Activated CD8-positive, alpha-beta memory T cell treated with anti-CD3 and anti-CD28 coated beads, Interleukin-2, amount 50 U/mL, for 1 hour (primary cell): Measurements from ENCODE around the gene PABPC1L.

Source experiments
- DNase-seq: peaks from one replicate; pipeline ENCODE4 v3.0.0-alpha.2; 2020; ENCODE audit errors: extremely low read depth

The PABPC1L gene

GRCh38 chr20:44900231-44900854 is 9.5 kb upstream of the PABPC1L start:
- DNase-seq: no peak

GRCh38 chr20:44901974-44902373 is 7.9 kb upstream of the PABPC1L start:
- no peak for DNase-seq

DNA sequence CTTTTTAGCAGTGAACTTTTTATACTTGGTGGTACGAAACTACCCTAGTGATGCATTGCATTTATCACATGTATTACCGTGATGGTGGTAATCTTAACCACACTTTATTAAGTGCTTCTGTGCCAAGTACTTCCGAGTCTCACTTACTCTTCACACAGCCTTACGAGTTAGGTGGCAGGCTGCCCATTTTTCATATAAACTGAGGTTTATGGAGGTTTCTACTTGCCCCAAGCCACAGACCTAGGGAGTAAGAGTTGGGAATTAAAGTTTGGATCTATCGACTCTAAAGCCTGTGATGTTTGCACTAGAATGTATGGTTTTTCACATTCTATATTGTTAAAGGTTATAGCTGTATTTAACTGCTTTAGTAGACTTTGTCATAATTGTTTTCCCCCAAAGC is 5.5 kb upstream of the PABPC1L start:
- no peak for DNase-seq

DNA sequence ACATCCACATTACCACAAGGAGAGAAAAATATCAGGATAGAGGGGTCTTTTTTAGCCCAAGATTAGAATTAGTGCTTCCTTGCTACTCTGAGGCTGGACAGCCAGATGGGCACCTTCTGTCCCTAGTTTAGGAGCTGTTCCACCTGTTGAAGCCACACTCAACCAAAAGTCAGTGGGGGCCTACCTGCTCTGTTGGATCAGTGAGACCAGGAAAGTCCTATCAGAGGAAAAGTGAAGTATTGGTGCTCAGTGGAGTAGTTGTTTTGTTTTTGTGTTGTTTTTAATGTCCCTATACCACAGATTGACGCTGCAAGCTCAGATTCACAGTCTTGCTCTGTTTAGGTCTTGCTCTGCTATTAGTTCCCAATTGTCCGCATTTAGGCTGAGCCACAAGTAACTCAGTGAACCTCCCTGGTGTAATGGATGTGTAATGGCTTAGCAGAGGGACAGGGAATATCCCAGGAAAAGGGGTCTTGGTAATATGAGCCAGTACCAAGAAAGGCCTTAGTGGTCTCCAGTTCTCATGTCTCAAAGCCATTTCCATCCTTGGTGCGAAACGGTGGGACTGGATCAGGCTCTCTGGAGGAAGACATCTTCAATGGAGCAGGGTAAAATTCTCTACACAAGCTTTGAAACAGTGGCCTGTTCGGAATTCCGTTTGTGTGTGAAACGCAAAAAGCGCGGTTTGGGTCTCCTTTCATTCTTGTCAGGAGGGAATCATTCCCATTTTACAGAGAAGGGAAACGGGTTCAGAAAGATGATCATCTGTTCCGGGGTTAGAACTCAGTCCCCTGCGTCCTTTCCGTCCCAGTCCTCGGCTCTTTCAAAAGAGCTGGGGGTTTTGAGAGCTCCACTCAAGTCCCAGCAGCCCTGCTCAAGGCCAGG is 631 bp upstream of the PABPC1L start:
- no peak for DNase-seq

GRCh38 chr20:44910690-44911262 is 916 bp downstream of the PABPC1L start:
- no peak for DNase-seq

DNA sequence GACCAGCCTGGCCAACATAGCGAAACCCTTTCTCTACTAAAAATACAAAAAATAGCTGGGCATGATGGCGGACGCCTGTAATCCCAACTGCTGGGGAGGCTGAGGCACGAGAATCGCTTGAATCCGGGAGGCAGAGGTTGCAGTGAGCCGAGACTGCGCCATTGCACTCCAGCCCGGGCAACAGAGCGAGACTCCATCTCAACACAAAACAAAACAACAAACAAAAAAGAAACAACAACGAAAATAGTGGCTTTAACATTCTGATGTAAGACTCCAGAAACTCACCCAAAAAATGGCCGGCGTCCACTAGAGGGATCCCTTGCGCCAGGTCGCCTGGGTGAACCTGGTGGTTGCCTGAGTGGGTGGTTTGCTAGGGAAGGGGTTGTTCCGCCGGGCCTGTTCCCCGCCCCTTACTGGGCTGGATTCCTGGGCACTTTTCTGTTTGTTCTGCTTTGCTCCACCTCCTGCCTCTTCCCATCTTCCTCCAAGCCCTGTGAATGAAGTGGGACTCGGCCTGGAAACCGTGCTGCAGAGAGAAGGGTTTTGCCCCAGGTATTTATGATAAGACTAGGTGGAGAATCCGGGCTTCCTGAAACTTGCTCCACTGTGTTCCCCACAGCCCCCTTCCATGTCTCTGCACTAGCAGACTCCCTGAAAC is 1.5 kb downstream of the PABPC1L start:
- DNase-seq: no peak

GRCh38 chr20:44912189-44912588 is 2.3 kb downstream of the PABPC1L start:
- DNase-seq: no peak

GRCh38 chr20:44914924-44915323 is 5.1 kb downstream of the PABPC1L start:
- no peak for DNase-seq

GRCh38 chr20:44916586-44916985 is 6.7 kb downstream of the PABPC1L start:
- no peak for DNase-seq

DNA sequence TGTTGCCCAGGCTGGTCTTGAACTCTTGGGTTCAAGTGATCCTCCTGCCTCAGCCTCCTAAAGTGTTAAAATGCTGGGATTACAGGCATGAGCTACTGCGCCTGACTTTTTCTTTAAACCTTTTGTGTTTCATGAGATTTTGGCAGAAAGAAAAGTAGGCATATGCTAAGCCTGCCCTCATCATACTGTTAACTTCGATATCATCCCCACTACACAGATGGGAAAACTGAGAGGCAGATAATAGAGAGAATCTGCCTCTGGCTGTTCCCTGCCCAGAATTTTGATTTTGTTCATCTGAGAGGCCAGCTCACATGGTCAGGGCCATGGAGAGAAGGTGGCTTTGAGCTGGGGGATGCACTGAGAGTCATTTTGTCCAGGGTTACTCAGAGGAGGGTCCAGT is 7.5 kb downstream of the PABPC1L start:
- no peak for DNase-seq

- DNase-seq: no peak
Observed at GRCh38 chr20:44918342-44918741, 8.5 kb downstream of the PABPC1L start.

DNA sequence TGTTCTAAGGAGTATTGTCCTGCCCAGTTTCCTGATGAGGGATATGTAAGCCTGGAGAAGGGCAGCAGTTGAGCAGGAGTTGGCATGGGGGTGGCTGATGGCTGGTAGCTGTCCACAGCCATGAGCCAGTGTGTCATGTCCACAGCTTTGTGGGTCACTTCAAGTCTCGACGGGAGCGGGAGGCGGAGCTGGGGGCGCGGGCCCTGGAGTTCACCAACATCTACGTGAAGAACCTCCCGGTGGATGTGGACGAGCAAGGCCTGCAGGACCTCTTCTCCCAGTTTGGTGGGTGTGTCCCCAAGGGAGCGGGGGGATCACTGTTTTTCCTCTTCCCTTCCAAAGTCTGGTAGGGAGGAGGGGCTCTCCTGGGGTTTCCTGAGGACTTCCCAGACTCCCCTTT is 8.9 kb downstream of the PABPC1L start:
- DNase-seq: no peak

DNA sequence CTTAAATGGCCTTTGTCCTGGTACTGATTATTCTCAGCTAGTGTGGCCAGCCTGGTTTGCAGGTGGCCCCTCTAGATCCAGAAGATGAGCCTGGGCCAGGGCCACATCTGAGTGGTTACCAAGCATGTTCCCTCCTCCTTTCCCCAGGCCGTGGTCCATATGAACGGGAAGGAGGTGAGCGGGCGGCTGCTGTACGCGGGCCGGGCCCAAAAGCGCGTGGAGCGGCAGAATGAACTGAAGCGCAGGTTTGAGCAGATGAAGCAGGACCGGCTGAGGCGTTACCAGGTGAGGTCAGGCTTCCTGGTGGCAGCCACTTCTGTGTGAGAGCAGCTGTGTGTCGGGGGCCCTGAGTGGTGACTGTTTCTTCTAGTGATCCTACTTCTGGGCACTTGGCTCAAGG is 11.6 kb downstream of the PABPC1L start:
- no peak for DNase-seq

GRCh38 chr20:44924541-44924940 is 14.7 kb downstream of the PABPC1L start:
- no peak for DNase-seq

DNA sequence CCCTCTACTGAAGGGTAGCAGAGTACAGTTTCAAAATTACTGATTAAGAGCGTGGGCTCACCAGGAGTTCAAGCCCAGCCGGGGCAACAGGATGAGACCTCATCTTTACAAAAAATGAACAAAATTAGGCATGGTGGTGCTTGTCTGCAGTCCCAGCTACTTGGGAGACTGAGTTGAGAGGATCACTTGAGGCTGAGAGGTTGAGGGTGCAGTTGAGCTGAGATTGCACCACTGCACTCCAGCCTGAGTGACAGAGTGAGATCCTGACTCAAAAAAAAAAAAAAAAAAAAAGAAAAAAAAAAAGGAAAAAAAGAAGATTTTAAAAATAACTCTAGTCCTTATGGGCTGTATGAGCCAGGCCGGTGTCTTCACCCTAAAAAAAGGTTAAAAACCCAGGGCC is 18.7 kb downstream of the PABPC1L start:
- DNase-seq: no peak

DNA sequence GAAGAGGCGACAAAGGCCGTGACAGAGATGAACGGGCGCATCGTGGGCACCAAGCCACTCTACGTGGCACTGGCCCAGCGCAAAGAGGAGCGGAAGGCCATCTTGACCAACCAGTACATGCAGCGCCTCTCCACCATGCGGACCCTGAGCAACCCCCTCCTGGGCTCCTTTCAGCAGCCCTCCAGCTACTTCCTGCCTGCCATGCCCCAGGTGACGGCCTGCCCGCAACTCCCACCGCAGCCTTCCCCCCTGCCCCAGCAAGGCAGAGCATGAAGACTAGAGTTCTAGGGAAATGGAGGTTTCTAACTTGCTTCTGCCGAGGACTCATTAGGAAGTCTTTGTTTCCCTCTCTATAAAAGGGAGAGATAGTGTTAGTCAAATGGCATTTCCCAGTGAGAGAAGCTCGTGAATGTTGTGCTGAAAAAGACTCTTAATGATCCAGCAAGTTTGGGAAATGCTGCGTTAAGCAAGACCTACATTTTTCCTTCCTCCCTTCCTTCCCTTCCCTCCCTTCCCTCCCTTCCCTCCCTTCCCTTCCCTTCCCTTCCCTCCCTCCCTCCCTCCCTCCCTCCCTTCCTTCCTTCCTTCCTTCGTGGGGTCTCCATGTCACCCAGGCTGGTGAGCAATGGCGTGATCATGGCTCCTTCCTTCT is 20.8 kb downstream of the PABPC1L start:
- DNase-seq: no peak

- DNase-seq: no peak
Observed at GRCh38 chr20:44931911-44932310, 22.1 kb downstream of the PABPC1L start.

DNA sequence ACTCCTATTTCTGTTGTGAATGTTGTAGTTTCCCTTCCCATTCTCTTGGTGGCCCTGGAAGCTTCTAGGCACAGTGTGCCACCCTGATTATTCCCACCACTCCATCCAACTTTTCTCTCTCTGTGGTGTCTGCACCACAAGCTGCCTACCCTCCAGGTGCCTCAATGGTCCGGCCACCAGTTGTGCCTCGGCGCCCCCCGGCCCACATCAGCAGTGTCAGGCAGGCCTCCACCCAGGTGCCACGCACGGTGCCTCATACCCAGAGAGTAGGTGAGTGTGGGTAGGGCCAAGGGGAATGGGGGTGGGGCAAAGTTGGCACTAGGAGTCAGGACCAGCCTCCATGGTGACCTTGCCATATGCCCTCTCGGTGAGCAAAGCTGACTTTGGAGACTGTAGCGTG is 23.1 kb downstream of the PABPC1L start:
- DNase-seq: no peak

GRCh38 chr20:44936510-44936909 is 26.6 kb downstream of the PABPC1L start:
- DNase-seq: no peak

GRCh38 chr20:44938637-44939036 is 28.8 kb downstream of the PABPC1L start:
- no peak for DNase-seq

DNA sequence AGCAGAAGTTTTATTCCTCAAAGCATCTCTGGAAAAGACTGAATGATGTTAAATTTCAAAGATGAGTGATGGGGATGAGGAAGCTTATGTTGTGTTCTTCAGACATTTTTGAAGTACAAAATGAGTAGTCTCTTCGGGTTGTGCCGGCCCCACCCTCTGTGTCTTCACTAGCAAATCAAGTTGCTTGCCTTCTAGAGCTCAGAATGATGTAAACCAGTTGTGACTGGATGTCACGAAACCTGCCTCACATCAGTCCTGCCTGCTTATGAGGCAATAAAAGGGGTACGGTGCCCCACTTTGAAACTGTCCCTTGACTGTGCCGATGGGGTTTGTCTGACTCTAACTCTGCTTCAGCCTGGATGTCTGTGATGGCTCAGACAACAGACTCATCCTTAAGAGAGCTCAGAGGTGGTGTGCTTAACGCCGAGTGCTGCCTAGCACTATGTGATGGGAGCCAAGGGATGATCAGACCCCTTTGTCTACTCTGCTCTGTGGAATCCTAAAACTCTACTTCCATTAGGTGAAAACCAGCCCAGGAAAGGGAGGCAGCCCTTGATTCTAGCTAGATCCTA is 31.3 kb downstream of the PABPC1L start:
- DNase-seq: no peak
